GM23338 (cell line): ENCODE data around the gene PTPN5.

ENCODE experiments used
- CREB1 ChIP-seq: fragments of 250-450 bp; sonication (Bioruptor Pico); IDR thresholded peaks from 2 replicates; pipeline ENCODE4 v1.5.0; 2020; ENCODE audit warnings: low read depth, mild to moderate bottlenecking, moderate library complexity
- EZH2 ChIP-seq: fragments of 200-600 bp; sonication (generic); IDR thresholded peaks from one replicate; pipeline ENCODE4 v1.8.0; 2017; ENCODE audit warnings: antibody characterized with exemption, mild to moderate bottlenecking, low read depth; ENCODE audit not compliant: unreplicated experiment
- EZH2phosphoT487 ChIP-seq: fragments of 200-600 bp; sonication (generic); IDR thresholded peaks from one replicate; pipeline ENCODE4 v1.8.1; 2018; ENCODE audit warnings: antibody characterized with exemption; ENCODE audit not compliant: unreplicated experiment
- JUNB ChIP-seq: IDR thresholded peaks from one replicate; pipeline ENCODE4 v1.6.1; 2016; ENCODE audit warnings: antibody characterized with exemption; ENCODE audit not compliant: unreplicated experiment
- POLR2AphosphoS5 ChIP-seq: IDR thresholded peaks from 2 replicates; pipeline ENCODE4 v1.6.1; 2016; ENCODE audit warnings: antibody characterized with exemption, low read depth
- STAT1 ChIP-seq: IDR thresholded peaks from one replicate; pipeline ENCODE4 v1.6.1; 2016; ENCODE audit warnings: antibody characterized with exemption; ENCODE audit not compliant: unreplicated experiment
- ZNF331 ChIP-seq: fragments of 250-450 bp; sonication (Bioruptor Pico); IDR thresholded peaks from 2 replicates; pipeline ENCODE4 v1.5.0; 2020; ENCODE audit warnings: low read depth, mild to moderate bottlenecking, moderate library complexity
- TF ChIP-seq, protein P1 (sequence below), 2 experiments: fragments of 200-600 bp in 1 of 2; sonication (generic) in 1 of 2; conservative IDR thresholded peaks; 2 replicates each; pipeline versions ENCODE4 v1.5.1 to v1.6.1; 2016 to 2017; ENCODE audit warnings: antibody characterized with exemption in 2 of 2, low read depth in 2 of 2, mild to moderate bottlenecking in 2 of 2, moderate library complexity in 1 of 2
- TF ChIP-seq, protein P2 (sequence below): IDR thresholded peaks from one replicate; pipeline ENCODE4 v1.6.1; 2018; ENCODE audit warnings: antibody characterized with exemption; ENCODE audit not compliant: unreplicated experiment
- TF ChIP-seq, protein P3 (sequence below): IDR thresholded peaks from 2 replicates; pipeline ENCODE4 v1.6.1; 2016; ENCODE audit warnings: antibody characterized with exemption
- TF ChIP-seq, protein P4 (sequence below): fragments of 250-450 bp; sonication (Bioruptor Pico); IDR thresholded peaks from 2 replicates; pipeline ENCODE4 v1.5.0; 2020; ENCODE audit warnings: mild to moderate bottlenecking, moderate library complexity

DNA sequence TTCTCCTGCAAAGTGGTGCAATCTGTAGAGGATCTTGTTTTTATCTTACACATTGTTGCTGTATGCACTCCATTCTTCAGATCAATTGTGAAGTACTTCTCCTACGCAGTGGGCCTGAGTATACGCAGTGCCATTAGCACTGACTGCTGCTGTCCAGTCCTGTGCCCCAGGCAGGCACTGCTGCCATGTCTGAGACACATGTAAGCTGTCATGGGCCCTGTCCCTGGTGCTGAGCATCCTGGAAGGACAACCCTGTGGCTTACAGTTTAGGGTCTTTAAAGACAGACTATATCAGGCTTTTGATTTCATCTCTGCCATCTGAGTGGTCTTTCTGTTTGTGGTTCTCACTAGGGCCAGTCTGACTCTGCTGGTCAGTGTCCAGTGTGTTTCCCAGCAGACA lies 44.8 kb upstream of the PTPN5 start:
- TF ChIP-seq STAT1 (no peak), POLR2AphosphoS5 (no peak), JUNB (no peak), EZH2 (no peak), EZH2phosphoT487 (no peak), CREB1 (CRISPR knock-in tag) (no peak), ZNF331 (CRISPR knock-in tag) (no peak)
- TF ChIP-seq, protein P1, sequence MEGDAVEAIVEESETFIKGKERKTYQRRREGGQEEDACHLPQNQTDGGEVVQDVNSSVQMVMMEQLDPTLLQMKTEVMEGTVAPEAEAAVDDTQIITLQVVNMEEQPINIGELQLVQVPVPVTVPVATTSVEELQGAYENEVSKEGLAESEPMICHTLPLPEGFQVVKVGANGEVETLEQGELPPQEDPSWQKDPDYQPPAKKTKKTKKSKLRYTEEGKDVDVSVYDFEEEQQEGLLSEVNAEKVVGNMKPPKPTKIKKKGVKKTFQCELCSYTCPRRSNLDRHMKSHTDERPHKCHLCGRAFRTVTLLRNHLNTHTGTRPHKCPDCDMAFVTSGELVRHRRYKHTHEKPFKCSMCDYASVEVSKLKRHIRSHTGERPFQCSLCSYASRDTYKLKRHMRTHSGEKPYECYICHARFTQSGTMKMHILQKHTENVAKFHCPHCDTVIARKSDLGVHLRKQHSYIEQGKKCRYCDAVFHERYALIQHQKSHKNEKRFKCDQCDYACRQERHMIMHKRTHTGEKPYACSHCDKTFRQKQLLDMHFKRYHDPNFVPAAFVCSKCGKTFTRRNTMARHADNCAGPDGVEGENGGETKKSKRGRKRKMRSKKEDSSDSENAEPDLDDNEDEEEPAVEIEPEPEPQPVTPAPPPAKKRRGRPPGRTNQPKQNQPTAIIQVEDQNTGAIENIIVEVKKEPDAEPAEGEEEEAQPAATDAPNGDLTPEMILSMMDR (conservative IDR thresholded peaks at IDR 0.05; ENCODE audit: low read depth in 2 of 2) = no peak
- TF ChIP-seq, protein P2, sequence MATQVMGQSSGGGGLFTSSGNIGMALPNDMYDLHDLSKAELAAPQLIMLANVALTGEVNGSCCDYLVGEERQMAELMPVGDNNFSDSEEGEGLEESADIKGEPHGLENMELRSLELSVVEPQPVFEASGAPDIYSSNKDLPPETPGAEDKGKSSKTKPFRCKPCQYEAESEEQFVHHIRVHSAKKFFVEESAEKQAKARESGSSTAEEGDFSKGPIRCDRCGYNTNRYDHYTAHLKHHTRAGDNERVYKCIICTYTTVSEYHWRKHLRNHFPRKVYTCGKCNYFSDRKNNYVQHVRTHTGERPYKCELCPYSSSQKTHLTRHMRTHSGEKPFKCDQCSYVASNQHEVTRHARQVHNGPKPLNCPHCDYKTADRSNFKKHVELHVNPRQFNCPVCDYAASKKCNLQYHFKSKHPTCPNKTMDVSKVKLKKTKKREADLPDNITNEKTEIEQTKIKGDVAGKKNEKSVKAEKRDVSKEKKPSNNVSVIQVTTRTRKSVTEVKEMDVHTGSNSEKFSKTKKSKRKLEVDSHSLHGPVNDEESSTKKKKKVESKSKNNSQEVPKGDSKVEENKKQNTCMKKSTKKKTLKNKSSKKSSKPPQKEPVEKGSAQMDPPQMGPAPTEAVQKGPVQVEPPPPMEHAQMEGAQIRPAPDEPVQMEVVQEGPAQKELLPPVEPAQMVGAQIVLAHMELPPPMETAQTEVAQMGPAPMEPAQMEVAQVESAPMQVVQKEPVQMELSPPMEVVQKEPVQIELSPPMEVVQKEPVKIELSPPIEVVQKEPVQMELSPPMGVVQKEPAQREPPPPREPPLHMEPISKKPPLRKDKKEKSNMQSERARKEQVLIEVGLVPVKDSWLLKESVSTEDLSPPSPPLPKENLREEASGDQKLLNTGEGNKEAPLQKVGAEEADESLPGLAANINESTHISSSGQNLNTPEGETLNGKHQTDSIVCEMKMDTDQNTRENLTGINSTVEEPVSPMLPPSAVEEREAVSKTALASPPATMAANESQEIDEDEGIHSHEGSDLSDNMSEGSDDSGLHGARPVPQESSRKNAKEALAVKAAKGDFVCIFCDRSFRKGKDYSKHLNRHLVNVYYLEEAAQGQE = peak; percentile 70
- TF ChIP-seq, protein P3, sequence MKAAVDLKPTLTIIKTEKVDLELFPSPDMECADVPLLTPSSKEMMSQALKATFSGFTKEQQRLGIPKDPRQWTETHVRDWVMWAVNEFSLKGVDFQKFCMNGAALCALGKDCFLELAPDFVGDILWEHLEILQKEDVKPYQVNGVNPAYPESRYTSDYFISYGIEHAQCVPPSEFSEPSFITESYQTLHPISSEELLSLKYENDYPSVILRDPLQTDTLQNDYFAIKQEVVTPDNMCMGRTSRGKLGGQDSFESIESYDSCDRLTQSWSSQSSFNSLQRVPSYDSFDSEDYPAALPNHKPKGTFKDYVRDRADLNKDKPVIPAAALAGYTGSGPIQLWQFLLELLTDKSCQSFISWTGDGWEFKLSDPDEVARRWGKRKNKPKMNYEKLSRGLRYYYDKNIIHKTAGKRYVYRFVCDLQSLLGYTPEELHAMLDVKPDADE = no peak
- TF ChIP-seq, protein P4, sequence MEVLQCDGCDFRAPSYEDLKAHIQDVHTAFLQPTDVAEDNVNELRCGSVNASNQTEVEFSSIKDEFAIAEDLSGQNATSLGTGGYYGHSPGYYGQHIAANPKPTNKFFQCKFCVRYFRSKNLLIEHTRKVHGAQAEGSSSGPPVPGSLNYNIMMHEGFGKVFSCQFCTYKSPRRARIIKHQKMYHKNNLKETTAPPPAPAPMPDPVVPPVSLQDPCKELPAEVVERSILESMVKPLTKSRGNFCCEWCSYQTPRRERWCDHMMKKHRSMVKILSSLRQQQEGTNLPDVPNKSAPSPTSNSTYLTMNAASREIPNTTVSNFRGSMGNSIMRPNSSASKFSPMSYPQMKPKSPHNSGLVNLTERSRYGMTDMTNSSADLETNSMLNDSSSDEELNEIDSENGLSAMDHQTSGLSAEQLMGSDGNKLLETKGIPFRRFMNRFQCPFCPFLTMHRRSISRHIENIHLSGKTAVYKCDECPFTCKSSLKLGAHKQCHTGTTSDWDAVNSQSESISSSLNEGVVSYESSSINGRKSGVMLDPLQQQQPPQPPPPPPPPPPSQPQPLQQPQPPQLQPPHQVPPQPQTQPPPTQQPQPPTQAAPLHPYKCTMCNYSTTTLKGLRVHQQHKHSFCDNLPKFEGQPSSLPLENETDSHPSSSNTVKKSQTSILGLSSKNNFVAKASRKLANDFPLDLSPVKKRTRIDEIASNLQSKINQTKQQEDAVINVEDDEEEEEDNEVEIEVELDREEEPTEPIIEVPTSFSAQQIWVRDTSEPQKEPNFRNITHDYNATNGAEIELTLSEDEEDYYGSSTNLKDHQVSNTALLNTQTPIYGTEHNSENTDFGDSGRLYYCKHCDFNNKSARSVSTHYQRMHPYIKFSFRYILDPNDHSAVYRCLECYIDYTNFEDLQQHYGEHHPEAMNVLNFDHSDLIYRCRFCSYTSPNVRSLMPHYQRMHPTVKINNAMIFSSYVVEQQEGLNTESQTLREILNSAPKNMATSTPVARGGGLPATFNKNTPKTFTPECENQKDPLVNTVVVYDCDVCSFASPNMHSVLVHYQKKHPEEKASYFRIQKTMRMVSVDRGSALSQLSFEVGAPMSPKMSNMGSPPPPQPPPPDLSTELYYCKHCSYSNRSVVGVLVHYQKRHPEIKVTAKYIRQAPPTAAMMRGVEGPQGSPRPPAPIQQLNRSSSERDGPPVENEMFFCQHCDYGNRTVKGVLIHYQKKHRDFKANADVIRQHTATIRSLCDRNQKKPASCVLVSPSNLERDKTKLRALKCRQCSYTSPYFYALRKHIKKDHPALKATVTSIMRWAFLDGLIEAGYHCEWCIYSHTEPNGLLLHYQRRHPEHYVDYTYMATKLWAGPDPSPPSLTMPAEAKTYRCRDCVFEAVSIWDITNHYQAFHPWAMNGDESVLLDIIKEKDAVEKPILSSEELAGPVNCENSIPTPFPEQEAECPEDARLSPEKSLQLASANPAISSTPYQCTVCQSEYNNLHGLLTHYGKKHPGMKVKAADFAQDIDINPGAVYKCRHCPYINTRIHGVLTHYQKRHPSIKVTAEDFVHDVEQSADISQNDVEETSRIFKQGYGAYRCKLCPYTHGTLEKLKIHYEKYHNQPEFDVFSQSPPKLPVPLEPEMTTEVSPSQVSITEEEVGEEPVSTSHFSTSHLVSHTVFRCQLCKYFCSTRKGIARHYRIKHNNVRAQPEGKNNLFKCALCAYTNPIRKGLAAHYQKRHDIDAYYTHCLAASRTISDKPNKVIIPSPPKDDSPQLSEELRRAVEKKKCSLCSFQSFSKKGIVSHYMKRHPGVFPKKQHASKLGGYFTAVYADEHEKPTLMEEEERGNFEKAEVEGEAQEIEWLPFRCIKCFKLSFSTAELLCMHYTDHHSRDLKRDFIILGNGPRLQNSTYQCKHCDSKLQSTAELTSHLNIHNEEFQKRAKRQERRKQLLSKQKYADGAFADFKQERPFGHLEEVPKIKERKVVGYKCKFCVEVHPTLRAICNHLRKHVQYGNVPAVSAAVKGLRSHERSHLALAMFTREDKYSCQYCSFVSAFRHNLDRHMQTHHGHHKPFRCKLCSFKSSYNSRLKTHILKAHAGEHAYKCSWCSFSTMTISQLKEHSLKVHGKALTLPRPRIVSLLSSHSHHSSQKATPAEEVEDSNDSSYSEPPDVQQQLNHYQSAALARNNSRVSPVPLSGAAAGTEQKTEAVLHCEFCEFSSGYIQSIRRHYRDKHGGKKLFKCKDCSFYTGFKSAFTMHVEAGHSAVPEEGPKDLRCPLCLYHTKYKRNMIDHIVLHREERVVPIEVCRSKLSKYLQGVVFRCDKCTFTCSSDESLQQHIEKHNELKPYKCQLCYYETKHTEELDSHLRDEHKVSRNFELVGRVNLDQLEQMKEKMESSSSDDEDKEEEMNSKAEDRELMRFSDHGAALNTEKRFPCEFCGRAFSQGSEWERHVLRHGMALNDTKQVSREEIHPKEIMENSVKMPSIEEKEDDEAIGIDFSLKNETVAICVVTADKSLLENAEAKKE = no peak
